Osteocyte (in vitro differentiated cells): ENCODE data around the gene GFM2. TPM values are rescaled to one million over a fixed set of nuclear protein-coding genes. Genes with fewer than 3 reads are reported as not detected.
"Not testable (repeated sequence)": the region's sequence is repeated elsewhere in the genome, so short reads cannot be mapped to it uniquely, and the experiment has no call there.

Source experiments
- DNase-seq: peaks from one replicate; pipeline ENCODE4 v3.0.0; 2021; ENCODE audit warnings: mixed read lengths; ENCODE audit not compliant: unreplicated experiment; ENCODE audit errors: extremely low spot score
- H3K27ac Mint-ChIP-seq: one replicate; pipeline ENCODE4 v1.8.0; 2021; ENCODE audit warnings: mild to moderate bottlenecking, mixed read lengths; ENCODE audit not compliant: unreplicated experiment
- H3K27me3 Mint-ChIP-seq: one replicate; pipeline ENCODE4 v1.8.0; 2021; ENCODE audit warnings: mixed read lengths; ENCODE audit not compliant: unreplicated experiment
- H3K36me3 Mint-ChIP-seq: one replicate; pipeline ENCODE4 v1.8.0; 2021; ENCODE audit warnings: mixed read lengths; ENCODE audit not compliant: unreplicated experiment
- H3K4me1 Mint-ChIP-seq: one replicate; pipeline ENCODE4 v1.8.0; 2021; ENCODE audit warnings: mixed read lengths; ENCODE audit not compliant: unreplicated experiment
- H3K4me3 Mint-ChIP-seq: one replicate; pipeline ENCODE4 v1.8.0; 2021; ENCODE audit warnings: mild to moderate bottlenecking, moderate library complexity, mixed read lengths; ENCODE audit not compliant: unreplicated experiment
- H3K9me3 Mint-ChIP-seq: one replicate; pipeline ENCODE4 v1.8.0; 2021; ENCODE audit warnings: mixed read lengths; ENCODE audit not compliant: unreplicated experiment
- total RNA-seq: library from RNA; stranded (reverse); gene quantifications from 2 replicates; pipeline ENCODE4 v1.2.1, GENCODE V29; 2021
- TF ChIP-seq, protein P1 (sequence below): fragments of 200-600 bp; sonication (generic); IDR thresholded peaks from 2 replicates; pipeline ENCODE4 v1.5.0; 2021; ENCODE audit warnings: antibody characterized with exemption, mild to moderate bottlenecking, moderate library complexity

GFM2 gene
- total RNA-seq, 1 donor from 2014 or later = 21.6 TPM

GRCh38 chr5:74763504-74763903 lies 3.4 kb downstream of the GFM2 start:
- Mint-ChIP-seq H3K36me3 (peaks cover 18% of the 10 kb centered on the region), H3K27me3 (no peaks in the 10 kb centered on the region), H3K27ac (no peak overlapping the region), H3K9me3 (no peaks in the 10 kb centered on the region), H3K4me1 (peaks cover 21% of the 10 kb centered on the region), H3K4me3 (no peak overlapping the region)
- DNase-seq = no peak
- TF ChIP-seq, protein P1, sequence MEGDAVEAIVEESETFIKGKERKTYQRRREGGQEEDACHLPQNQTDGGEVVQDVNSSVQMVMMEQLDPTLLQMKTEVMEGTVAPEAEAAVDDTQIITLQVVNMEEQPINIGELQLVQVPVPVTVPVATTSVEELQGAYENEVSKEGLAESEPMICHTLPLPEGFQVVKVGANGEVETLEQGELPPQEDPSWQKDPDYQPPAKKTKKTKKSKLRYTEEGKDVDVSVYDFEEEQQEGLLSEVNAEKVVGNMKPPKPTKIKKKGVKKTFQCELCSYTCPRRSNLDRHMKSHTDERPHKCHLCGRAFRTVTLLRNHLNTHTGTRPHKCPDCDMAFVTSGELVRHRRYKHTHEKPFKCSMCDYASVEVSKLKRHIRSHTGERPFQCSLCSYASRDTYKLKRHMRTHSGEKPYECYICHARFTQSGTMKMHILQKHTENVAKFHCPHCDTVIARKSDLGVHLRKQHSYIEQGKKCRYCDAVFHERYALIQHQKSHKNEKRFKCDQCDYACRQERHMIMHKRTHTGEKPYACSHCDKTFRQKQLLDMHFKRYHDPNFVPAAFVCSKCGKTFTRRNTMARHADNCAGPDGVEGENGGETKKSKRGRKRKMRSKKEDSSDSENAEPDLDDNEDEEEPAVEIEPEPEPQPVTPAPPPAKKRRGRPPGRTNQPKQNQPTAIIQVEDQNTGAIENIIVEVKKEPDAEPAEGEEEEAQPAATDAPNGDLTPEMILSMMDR = no peak

GRCh38 chr5:74762599-74762998 lies 4.3 kb downstream of the GFM2 start:
- H3K36me3 Mint-ChIP-seq = peaks cover 24% of the 10 kb centered on the region
- TF ChIP-seq, protein P1 = no peak

DNA sequence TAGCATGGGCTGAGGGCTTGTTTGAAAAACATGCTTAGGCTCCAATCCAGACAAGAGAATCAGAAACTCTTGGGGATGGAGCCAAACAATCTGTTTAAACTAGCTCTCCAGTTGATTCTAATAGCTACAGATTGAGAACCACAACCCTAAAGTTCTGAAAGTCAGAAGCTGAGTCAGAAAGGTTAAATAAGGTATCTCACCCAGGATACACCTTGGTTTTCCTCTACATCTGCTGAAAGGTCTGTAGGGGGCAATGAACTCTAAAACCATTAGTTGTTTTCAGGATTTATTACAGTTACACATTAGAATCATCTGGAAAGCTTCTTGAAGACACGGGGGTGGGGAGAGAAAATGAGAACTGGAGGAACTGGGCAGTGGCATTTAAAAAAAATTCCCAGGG lies 5.7 kb downstream of the GFM2 start:
- H3K4me1 Mint-ChIP-seq = peaks cover 16% of the 10 kb centered on the region
- TF ChIP-seq, protein P1 = no peak

More at GRCh38 chr5:74762599-74762998, 4.3 kb downstream of the GFM2 start:
- no peaks in the 10 kb centered on the region for H3K27me3 Mint-ChIP-seq
- H3K9me3 Mint-ChIP-seq = no peaks in the 10 kb centered on the region
- H3K4me3 Mint-ChIP-seq = no peak overlapping the region
- no peak overlapping the region for H3K27ac Mint-ChIP-seq
- no peak for DNase-seq
- H3K4me1 Mint-ChIP-seq = peaks cover 20% of the 10 kb centered on the region

DNA sequence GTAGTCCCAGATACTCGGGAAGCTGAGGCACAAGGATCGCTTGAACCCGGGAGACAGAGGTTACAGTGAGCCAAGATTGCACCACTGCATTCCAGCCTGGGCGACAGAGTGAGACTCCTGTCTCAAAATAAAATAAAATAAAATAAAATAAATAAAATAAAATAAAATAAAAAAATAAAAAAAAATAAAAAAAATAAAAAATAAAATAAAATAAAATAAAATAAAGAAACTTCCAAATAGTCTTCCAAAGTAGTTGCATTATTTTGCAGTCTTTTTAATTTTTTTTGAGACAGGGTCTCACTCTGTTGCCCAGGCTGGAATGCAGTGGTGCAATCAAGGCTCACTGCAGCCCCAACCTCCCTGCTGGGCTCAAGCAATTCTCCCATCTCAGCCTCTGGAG lies 18.2 kb downstream of the GFM2 start:
- peaks cover 48% of the 10 kb centered on the region for H3K36me3 Mint-ChIP-seq
- H3K27ac Mint-ChIP-seq, H3K9me3 Mint-ChIP-seq, H3K27me3 Mint-ChIP-seq, H3K4me3 Mint-ChIP-seq, DNase-seq, H3K4me1 Mint-ChIP-seq: not testable (repeated sequence)

More for the DNA sequence above, 5.7 kb downstream of the GFM2 start:
- H3K27ac Mint-ChIP-seq = no peak overlapping the region
- H3K27me3 Mint-ChIP-seq = no peaks in the 10 kb centered on the region
- no peak overlapping the region for H3K4me3 Mint-ChIP-seq
- H3K9me3 Mint-ChIP-seq = peaks cover 5% of the 10 kb centered on the region
- H3K36me3 Mint-ChIP-seq = peaks cover 34% of the 10 kb centered on the region
- DNase-seq = no peak

GRCh38 chr5:74738406-74738805 lies 28.5 kb downstream of the GFM2 start:
- Mint-ChIP-seq H3K4me3 (no peak overlapping the region), H3K27ac (no peak overlapping the region), H3K9me3 (peaks cover 4% of the 10 kb centered on the region), H3K36me3 (peaks cover 52% of the 10 kb centered on the region), H3K4me1 (peaks cover 7% of the 10 kb centered on the region), H3K27me3 (no peaks in the 10 kb centered on the region)
- DNase-seq = no peak
- TF ChIP-seq, protein P1 = no peak

- Mint-ChIP-seq H3K27me3 (no peaks in the 10 kb centered on the region), H3K9me3 (peaks cover 4% of the 10 kb centered on the region), H3K4me3 (no peak overlapping the region), H3K36me3 (peaks cover 43% of the 10 kb centered on the region), H3K4me1 (peaks cover 7% of the 10 kb centered on the region), H3K27ac (no peak overlapping the region)
- TF ChIP-seq, protein P1 = no peak
- DNase-seq = no peak
Measured at GRCh38 chr5:74736759-74737158, 30.2 kb downstream of the GFM2 start.
